ENCODE data around the gene MGARP.
A peak's percentile ranks its signal among the peaks of the same experiment; 100 is the strongest.
"Not testable (repeated sequence)": the region's sequence is repeated elsewhere in the genome, so short reads cannot be mapped to it uniquely, and the experiment has no call there.

Gene MGARP

DNA sequence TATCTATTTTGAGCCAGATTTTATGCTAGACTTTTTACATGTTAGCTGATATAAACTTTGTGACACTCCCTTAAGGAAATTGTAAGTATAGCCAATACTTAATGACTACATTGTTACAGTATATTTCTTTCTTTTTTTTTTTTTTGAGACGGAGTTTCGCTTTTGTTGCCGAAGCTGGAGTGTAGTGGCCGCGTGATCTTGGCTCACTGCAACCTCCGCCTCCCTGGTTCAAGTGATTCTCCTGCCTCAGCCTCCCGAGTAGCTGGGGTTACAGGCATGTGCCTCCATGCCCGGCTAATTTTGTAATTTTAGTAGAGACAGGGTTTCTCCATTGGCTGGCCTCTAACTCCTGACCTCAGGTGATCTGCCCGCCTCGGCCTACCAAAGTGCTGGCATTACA is 33.4 kb upstream of the MGARP start:
- not testable (repeated sequence) for H3K4me3 ChIP-seq (ENCODE audit: low read length in 2 of 2); H3K9ac ChIP-seq (ENCODE audit: low read depth in 1 of 2, low read length in 2 of 2); H3K36me3 ChIP-seq (ENCODE audit: control insufficient read depth in 2 of 2, insufficient read depth in 2 of 2, low read length in 2 of 2); H3K27ac ChIP-seq (ENCODE audit: low read depth in 2 of 2, low read length in 2 of 2); H3K4me1 ChIP-seq (ENCODE audit: control insufficient read depth in 2 of 2, insufficient read depth in 2 of 2, low read length in 2 of 2); H3K9me3 ChIP-seq (ENCODE audit: control insufficient read depth in 2 of 2, low read length in 2 of 2); H3K27me3 ChIP-seq (ENCODE audit: control insufficient read depth in 2 of 2, insufficient read depth in 2 of 2, low read length in 2 of 2)

DNA sequence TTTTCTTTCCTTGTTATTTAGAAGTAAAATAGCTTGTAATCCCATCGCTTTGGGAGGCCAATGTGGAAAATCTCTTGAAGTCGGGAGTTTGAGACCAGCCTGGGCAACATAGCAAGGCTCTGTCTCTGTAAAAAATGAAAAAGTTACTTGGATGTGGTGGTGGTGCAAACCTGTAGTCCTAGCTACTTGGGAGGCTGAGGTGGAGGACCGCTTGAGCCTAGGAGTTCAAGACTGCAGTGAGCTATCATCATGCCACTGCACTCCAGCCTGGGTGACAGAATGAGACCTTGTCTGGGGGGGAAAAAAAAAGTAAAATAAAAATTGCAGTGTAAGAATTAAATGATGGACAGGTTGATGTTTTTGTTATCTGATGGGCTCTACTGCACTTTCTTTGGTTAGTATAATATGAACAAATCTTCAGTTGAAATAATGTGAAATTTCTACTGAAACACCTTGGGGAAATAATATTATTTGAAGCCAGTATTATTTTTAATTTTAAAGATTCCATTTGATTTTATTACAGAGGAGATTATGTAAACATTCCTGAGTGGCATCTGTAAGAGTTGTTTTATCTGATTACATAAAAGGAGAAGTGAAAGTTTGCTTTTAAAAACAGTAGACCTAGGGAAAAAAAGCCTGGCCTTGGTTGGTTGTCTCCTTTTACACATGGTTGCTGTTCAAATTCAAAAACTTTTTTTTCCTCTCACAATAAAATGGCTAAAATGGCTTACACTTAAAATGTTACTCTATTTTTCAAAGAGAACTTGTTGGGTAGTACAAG is 32.7 kb upstream of the MGARP start:
- Histone ChIP-seq H3K27me3 (ENCODE audit: control insufficient read depth in 2 of 2, insufficient read depth in 2 of 2, low read length in 2 of 2) (no peaks in the 10 kb centered on the region), H3K4me1 (ENCODE audit: control insufficient read depth in 2 of 2, insufficient read depth in 2 of 2, low read length in 2 of 2) (peaks cover 6 to 8% of the 10 kb centered on the region in 2 donors), H3K4me3 (ENCODE audit: low read length in 2 of 2) (no peak overlapping the region), H3K36me3 (ENCODE audit: control insufficient read depth in 2 of 2, insufficient read depth in 2 of 2, low read length in 2 of 2) (no peaks in the 10 kb centered on the region), H3K27ac (ENCODE audit: low read depth in 2 of 2, low read length in 2 of 2) (no peak overlapping the region), H3K9ac (ENCODE audit: low read depth in 1 of 2, low read length in 2 of 2) (no peak overlapping the region), H3K9me3 (ENCODE audit: control insufficient read depth in 2 of 2, low read length in 2 of 2) (no peaks in the 10 kb centered on the region)

DNA sequence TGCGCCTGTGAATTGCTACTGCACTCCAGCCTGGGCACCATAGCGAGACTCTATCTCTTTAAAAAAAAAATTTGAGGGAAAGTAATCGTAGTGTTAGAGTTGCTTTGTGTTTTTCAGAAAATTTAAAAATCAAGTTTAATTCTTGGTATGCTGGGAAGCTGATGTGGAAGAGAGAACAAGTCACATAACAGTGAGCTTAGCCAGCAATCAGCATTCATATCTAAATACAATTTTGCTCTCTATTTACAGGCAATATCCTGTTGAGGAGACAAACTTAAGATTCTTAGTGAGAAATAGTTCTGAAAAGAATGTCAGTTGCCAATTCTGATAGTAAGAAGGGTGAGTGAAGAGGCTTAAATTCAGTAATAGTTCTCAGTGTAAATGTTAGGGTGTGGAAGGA is 31.9 kb upstream of the MGARP start:
- no peak overlapping the region for H3K9ac ChIP-seq (ENCODE audit: low read depth in 1 of 2, low read length in 2 of 2)
- no peak overlapping the region for H3K27ac ChIP-seq (ENCODE audit: low read depth in 2 of 2, low read length in 2 of 2)

DNA sequence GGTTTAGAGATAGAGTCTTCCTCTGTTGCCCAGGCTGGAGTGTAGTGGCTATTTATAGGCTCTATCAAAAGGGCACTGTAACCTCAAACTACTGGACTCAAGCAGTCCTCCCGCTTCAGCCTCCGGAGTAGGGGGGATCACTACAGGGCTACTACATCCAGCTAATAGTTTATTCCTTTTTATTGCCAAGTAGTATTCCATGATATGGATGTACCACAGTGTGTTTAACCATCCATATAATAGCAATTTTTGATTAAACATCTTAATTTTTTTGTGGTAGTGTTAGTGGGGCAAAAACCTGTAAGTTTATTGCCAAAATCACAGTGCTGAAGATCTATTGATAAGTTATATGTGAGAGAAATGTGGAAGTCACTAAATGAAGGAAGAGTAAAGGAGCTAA is 24.9 kb upstream of the MGARP start:
- H3K9me3 ChIP-seq (ENCODE audit: control insufficient read depth in 2 of 2, low read length in 2 of 2), result no peaks in the 10 kb centered on the region
- no peak overlapping the region for H3K9ac ChIP-seq (ENCODE audit: low read depth in 1 of 2, low read length in 2 of 2)
- no peak overlapping the region for H3K4me3 ChIP-seq (ENCODE audit: low read length in 2 of 2)
- H3K36me3 ChIP-seq (ENCODE audit: control insufficient read depth in 2 of 2, insufficient read depth in 2 of 2, low read length in 2 of 2), result peaks cover 0 to 2% of the 10 kb centered on the region in 2 donors
- H3K27ac ChIP-seq (ENCODE audit: low read depth in 2 of 2, low read length in 2 of 2), result no peak overlapping the region
- no peaks in the 10 kb centered on the region for H3K27me3 ChIP-seq (ENCODE audit: control insufficient read depth in 2 of 2, insufficient read depth in 2 of 2, low read length in 2 of 2)
- H3K4me1 ChIP-seq (ENCODE audit: control insufficient read depth in 2 of 2, insufficient read depth in 2 of 2, low read length in 2 of 2), result peaks cover 12 to 16% of the 10 kb centered on the region in 2 donors

More for the DNA sequence above, 31.9 kb upstream of the MGARP start:
- H3K9me3 ChIP-seq (ENCODE audit: control insufficient read depth in 2 of 2, low read length in 2 of 2), result no peaks in the 10 kb centered on the region
- no peaks in the 10 kb centered on the region for H3K36me3 ChIP-seq (ENCODE audit: control insufficient read depth in 2 of 2, insufficient read depth in 2 of 2, low read length in 2 of 2)
- no peak overlapping the region for H3K4me3 ChIP-seq (ENCODE audit: low read length in 2 of 2)
- H3K27me3 ChIP-seq (ENCODE audit: control insufficient read depth in 2 of 2, insufficient read depth in 2 of 2, low read length in 2 of 2), result no peaks in the 10 kb centered on the region
- H3K4me1 ChIP-seq (ENCODE audit: control insufficient read depth in 2 of 2, insufficient read depth in 2 of 2, low read length in 2 of 2), result peaks cover 6 to 8% of the 10 kb centered on the region in 2 donors

DNA sequence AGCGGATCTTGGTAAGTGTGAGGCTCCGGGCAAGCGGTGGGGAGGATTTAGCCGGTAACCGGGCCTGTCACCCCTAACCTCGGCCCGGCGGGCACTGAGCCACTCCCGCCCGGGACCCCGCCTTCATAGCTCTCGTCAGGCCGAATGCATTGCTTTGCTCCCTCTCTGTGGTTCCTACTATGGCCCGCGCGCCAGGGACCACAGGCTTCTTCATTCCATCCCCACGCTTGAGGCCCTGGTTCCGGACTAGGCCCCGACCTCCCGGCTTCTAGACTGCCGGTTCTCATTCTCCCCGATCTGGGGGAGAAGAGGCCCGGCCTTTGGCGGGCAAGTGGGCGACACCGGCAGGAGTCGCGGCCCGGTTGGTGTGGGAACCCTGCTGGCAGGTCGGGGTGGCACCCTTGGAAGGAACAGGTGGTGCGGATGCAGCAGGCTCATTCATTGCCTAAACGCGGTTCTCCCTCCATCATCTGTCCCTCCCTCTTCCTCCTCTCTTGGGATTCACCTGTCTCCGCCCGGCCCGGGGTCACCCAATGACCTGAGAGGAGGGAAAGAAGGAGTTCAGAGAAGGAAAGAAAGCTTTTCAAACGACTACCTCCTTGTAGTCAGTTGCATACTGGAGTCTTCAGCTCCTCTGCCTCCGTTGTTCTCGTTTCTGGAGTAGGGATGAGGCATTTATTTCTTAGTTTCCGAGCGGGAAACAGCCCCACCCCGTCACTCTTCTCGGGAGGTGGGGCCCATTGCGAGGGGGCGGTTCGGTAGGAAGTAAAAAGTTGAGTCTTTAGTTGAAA is 22.0 kb upstream of the MGARP start, which contains the start of gene NDUFC1:
Gene NDUFC1 (minus strand): TSS at position 657 of the 791 bp plus-strand sequence. CDS start 6,679 bp downstream, outside the sequence.
- peak within 1 kb of the TSS; percentile 91 to 92 for H3K9ac ChIP-seq (ENCODE audit: low read depth in 1 of 2, low read length in 2 of 2)
- no peaks in the 10 kb centered on the region for H3K27me3 ChIP-seq (ENCODE audit: control insufficient read depth in 2 of 2, insufficient read depth in 2 of 2, low read length in 2 of 2)
- peak within 1 kb of the TSS; percentile 84 to 99 for H3K4me3 ChIP-seq (ENCODE audit: low read length in 2 of 2)
- no peaks in the 10 kb centered on the region for H3K9me3 ChIP-seq (ENCODE audit: control insufficient read depth in 2 of 2, low read length in 2 of 2)
- H3K4me1 ChIP-seq (ENCODE audit: control insufficient read depth in 2 of 2, insufficient read depth in 2 of 2, low read length in 2 of 2), result peaks cover 12 to 21% of the 10 kb centered on the region in 2 donors
- H3K27ac ChIP-seq (ENCODE audit: low read depth in 2 of 2, low read length in 2 of 2), result peak within 1 kb of the TSS; percentile 93 to 98
- H3K36me3 ChIP-seq (ENCODE audit: control insufficient read depth in 2 of 2, insufficient read depth in 2 of 2, low read length in 2 of 2), result peaks cover 0 to 2% of the 10 kb centered on the region in 2 donors

DNA sequence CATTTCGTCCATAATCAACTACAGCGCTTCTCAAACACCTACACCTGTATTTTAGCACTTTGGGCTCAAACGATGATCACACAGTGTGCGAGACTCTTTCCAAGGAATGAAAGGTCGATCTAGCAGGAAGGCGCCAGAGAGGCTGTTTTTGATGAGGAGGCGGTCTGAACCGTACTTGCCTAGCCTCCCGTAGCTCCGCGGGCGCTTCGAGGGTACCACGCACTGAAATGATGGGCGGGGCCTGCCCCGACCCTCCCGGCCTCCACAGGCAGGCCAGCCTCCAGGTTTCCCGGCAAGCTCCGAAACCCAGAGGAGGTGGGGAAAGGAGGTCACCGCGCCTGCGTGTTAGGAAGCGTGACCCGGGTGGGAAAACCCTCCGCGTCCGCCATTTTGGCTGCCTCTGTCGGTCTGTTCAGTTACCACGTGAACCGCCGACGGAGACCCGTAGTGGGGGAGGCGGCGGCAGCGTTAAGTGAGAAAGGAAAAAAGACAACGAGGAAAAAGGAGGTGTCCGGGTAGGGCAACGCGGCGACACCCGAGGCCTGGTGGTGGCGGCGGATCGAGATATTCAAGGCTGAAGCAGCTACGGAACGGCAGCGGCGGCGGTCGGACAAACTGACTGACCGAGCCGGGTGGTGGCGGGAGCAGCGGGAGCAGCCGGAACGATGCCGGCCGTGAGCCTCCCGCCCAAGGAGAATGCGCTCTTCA is 21.2 kb upstream of the MGARP start, which contains the start of gene NAA15:
Gene NAA15 (plus strand): TSS at position 393 of the 708 bp plus-strand sequence. CDS start 273 bp downstream, at position 666.
- H3K4me3 ChIP-seq (ENCODE audit: low read length in 2 of 2), result peak within 1 kb of the TSS; percentile 84 to 99
- no peaks in the 10 kb centered on the region for H3K27me3 ChIP-seq (ENCODE audit: control insufficient read depth in 2 of 2, insufficient read depth in 2 of 2, low read length in 2 of 2)
- peak within 1 kb of the TSS; percentile 92 to 96 for H3K9ac ChIP-seq (ENCODE audit: low read depth in 1 of 2, low read length in 2 of 2)
- H3K36me3 ChIP-seq (ENCODE audit: control insufficient read depth in 2 of 2, insufficient read depth in 2 of 2, low read length in 2 of 2), result peaks cover 0 to 2% of the 10 kb centered on the region in 2 donors
- H3K9me3 ChIP-seq (ENCODE audit: control insufficient read depth in 2 of 2, low read length in 2 of 2), result no peaks in the 10 kb centered on the region
- peak within 1 kb of the TSS; percentile 93 to 98 for H3K27ac ChIP-seq (ENCODE audit: low read depth in 2 of 2, low read length in 2 of 2)
- H3K4me1 ChIP-seq (ENCODE audit: control insufficient read depth in 2 of 2, insufficient read depth in 2 of 2, low read length in 2 of 2), result peaks cover 12 to 23% of the 10 kb centered on the region in 2 donors

DNA sequence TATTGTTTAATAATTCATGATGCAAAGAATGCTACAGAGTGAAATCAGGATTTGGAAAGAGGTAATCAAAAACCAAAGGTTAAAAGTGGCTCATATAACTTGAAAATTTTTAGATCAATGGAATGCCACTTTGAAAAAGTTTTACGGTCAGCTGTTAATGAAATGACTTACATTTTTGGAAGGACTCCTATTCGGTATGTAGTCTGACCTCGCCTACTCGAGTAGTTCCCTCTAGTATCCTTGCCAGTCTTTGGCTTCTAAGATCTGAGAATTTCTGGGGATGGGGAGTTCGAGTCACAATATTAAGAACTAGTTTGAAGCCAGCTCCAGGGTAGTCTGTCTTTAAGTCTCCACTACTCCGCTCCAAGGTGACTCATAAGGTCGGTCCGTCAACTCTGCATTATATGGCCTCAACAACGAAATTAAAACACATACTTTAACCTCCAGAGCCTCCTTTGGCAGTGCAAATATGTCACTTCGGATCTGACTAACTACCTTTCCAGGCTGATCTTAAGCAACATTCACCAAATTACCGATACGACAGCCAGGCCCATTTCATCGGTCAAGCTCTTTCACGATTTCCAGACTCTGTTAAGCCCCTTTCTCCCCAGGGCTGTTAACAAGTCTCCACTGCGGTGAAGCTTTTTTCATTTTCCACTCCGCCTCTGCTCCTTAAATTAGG is 20.5 kb upstream of the MGARP start:
- Histone ChIP-seq H3K36me3 (ENCODE audit: control insufficient read depth in 2 of 2, insufficient read depth in 2 of 2, low read length in 2 of 2) (peaks cover 0 to under 1% of the 10 kb centered on the region in 2 donors), H3K9me3 (ENCODE audit: control insufficient read depth in 2 of 2, low read length in 2 of 2) (no peaks in the 10 kb centered on the region), H3K27ac (ENCODE audit: low read depth in 2 of 2, low read length in 2 of 2) (peak overlapping the region; percentile 93 to 98), H3K9ac (ENCODE audit: low read depth in 1 of 2, low read length in 2 of 2) (peak overlapping the region; percentile 92 to 96), H3K4me3 (ENCODE audit: low read length in 2 of 2) (peak overlapping the region; percentile 84 to 99), H3K27me3 (ENCODE audit: control insufficient read depth in 2 of 2, insufficient read depth in 2 of 2, low read length in 2 of 2) (no peaks in the 10 kb centered on the region), H3K4me1 (ENCODE audit: control insufficient read depth in 2 of 2, insufficient read depth in 2 of 2, low read length in 2 of 2) (peaks cover 17 to 25% of the 10 kb centered on the region in 2 donors)

DNA sequence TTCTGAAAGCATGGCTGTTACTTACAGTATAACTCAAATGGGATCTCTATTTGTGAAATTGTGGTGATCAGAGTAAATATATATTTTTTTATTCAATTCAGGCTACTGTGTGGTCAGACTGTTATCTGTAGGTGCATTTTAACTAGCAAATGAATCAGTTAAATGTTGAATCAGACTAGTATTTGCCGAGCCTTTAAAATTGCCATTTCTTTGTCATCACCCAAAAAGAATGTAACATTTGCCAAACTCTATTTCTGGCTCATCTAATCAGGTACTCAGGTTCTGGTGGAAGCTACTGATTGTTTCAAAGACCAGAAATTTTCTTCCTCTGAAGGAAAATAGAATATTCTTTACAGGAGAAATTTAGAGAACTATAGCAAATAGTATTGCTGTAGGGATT is 19.5 kb upstream of the MGARP start:
- Histone ChIP-seq H3K27ac (ENCODE audit: low read depth in 2 of 2, low read length in 2 of 2) (no peak overlapping the region), H3K4me3 (ENCODE audit: low read length in 2 of 2) (peak overlapping the region in 1 of 2 donors; percentile 99), H3K27me3 (ENCODE audit: control insufficient read depth in 2 of 2, insufficient read depth in 2 of 2, low read length in 2 of 2) (no peaks in the 10 kb centered on the region), H3K9me3 (ENCODE audit: control insufficient read depth in 2 of 2, low read length in 2 of 2) (no peaks in the 10 kb centered on the region), H3K4me1 (ENCODE audit: control insufficient read depth in 2 of 2, insufficient read depth in 2 of 2, low read length in 2 of 2) (peaks cover 17 to 27% of the 10 kb centered on the region in 2 donors), H3K9ac (ENCODE audit: low read depth in 1 of 2, low read length in 2 of 2) (peak overlapping the region; percentile 92 to 96), H3K36me3 (ENCODE audit: control insufficient read depth in 2 of 2, insufficient read depth in 2 of 2, low read length in 2 of 2) (no peaks in the 10 kb centered on the region)

DNA sequence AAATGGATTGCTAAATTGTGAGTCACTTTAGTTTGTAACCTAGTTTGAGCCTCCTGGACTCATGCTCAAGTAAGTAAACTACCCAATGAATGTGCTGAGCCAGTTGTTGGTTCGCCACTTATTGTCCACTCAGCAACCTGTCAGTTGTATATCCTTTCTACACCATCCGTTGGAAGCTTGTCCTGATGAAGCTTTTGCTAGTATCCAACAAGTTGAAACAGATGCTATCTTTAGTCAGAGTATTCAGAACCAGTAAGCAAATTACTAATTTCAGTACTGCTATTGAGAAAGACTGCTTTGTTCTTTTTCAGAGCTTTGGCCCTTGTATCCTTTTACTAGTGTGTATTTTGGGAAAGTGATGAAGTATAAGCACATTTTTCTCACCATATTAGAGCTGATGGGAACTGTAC is 17.0 kb upstream of the MGARP start:
- Histone ChIP-seq H3K4me3 (ENCODE audit: low read length in 2 of 2) (no peak overlapping the region), H3K36me3 (ENCODE audit: control insufficient read depth in 2 of 2, insufficient read depth in 2 of 2, low read length in 2 of 2) (peaks cover 5 to 8% of the 10 kb centered on the region in 2 donors), H3K9me3 (ENCODE audit: control insufficient read depth in 2 of 2, low read length in 2 of 2) (no peaks in the 10 kb centered on the region), H3K9ac (ENCODE audit: low read depth in 1 of 2, low read length in 2 of 2) (no peak overlapping the region), H3K4me1 (ENCODE audit: control insufficient read depth in 2 of 2, insufficient read depth in 2 of 2, low read length in 2 of 2) (peaks cover 7 to 14% of the 10 kb centered on the region in 2 donors), H3K27ac (ENCODE audit: low read depth in 2 of 2, low read length in 2 of 2) (no peak overlapping the region), H3K27me3 (ENCODE audit: control insufficient read depth in 2 of 2, insufficient read depth in 2 of 2, low read length in 2 of 2) (no peaks in the 10 kb centered on the region)

Data from mucosa of rectum (tissue), 2 donors.